ENCODE data around the gene RPL41.

RPL41 gene

GRCh38 chr12:56081393-56082347, 34.8 kb upstream of the RPL41 start:
- Histone ChIP-seq H3K36me3 (ENCODE audit: control insufficient read depth in 2 of 2, insufficient read depth in 1 of 2, low read length in 2 of 2) (no peaks in the 10 kb centered on the region), H3K4me1 (ENCODE audit: control insufficient read depth, insufficient read depth, low read length) (no peaks in the 10 kb centered on the region; the same call in 1 of the 2 replicates), H3K4me3 (ENCODE audit: low read depth, low read length) (no peak overlapping the region), H3K27ac (ENCODE audit: extremely low read depth, low read depth, low read length) (no peak overlapping the region), H3K9me3 (ENCODE audit: control insufficient read depth, insufficient read depth, low read depth, low read length) (no peaks in the 10 kb centered on the region)
- POLR2A ChIA-PET = interaction anchor here (0.5 to 5.0 kb wide), 4 partner anchors 22 to 352 kb away, joined by 3 to 54 read pairs (median 21); partner anchors contain the start of gene PA2G4
- no peak for TF ChIP-seq ZNF654 (tag by site-specific recombination; IDR thresholded peaks at IDR 0.05; ENCODE audit: low read depth)
- TF ChIP-seq ZFP3 (tag by site-specific recombination; IDR thresholded peaks at IDR 0.05; ENCODE audit: low read depth) = no peak
- CTCF ChIA-PET = interaction anchor here (0.6 to 3.3 kb wide), 6 partner anchors 8 to 35 kb away, joined by 3 to 26 read pairs (median 4); partner anchors contain the start of gene PA2G4

GRCh38 chr12:56082382-56082781, 34.1 kb upstream of the RPL41 start:
- Histone ChIP-seq H3K4me1 (ENCODE audit: control insufficient read depth, insufficient read depth, low read length) (no peaks in the 10 kb centered on the region; the same call in 1 of the 2 replicates), H3K36me3 (ENCODE audit: control insufficient read depth in 2 of 2, insufficient read depth in 1 of 2, low read length in 2 of 2) (peaks cover 0 to 3% of the 10 kb centered on the region in 2 experiments; a peak in 1 of 3 replicates), H3K4me3 (ENCODE audit: low read depth, low read length) (no peak overlapping the region), H3K9me3 (ENCODE audit: control insufficient read depth, insufficient read depth, low read depth, low read length) (no peaks in the 10 kb centered on the region), H3K27ac (ENCODE audit: extremely low read depth, low read depth, low read length) (no peak overlapping the region)
- CTCF ChIA-PET = interaction anchor here (0.8 to 1.8 kb wide), 4 partner anchors 15 to 86 kb away, joined by 3 to 8 read pairs (median 6); partner anchors contain the start of gene SUOX
- TF ChIP-seq PRDM10 (tag by site-specific recombination; IDR thresholded peaks at IDR 0.05) (peak; percentile 90), GLIS1 (tag by site-specific recombination; IDR thresholded peaks at IDR 0.05) (peak; percentile 62), ZNF544 (tag by site-specific recombination; IDR thresholded peaks at IDR 0.05) (no peak)
- POLR2A ChIA-PET = interaction anchor here (0.5 to 5.0 kb wide), 3 partner anchors 22 to 45 kb away, joined by 3 to 39 read pairs (median 3); partner anchors contain the start of gene PA2G4

GRCh38 chr12:56082967-56083366, 33.5 kb upstream of the RPL41 start:
- TF ChIP-seq ZNF148 (tag by site-specific recombination; IDR thresholded peaks at IDR 0.05; ENCODE audit: borderline replicate concordance) (no peak), ZNF645 (tag by site-specific recombination; IDR thresholded peaks at IDR 0.05) (no peak), SP7 (tag by site-specific recombination; IDR thresholded peaks at IDR 0.05) (no peak), ZNF133 (tag by site-specific recombination; IDR thresholded peaks at IDR 0.05) (no peak), KLF7 (tag by site-specific recombination; IDR thresholded peaks at IDR 0.05; ENCODE audit: borderline replicate concordance) (no peak), FEZF1 (tag by site-specific recombination; IDR thresholded peaks at IDR 0.05) (no peak), ZNF837 (tag by site-specific recombination; IDR thresholded peaks at IDR 0.05) (no peak), SP3 (tag by site-specific recombination; IDR thresholded peaks at IDR 0.05) (no peak), ZNF398 (tag by site-specific recombination; IDR thresholded peaks at IDR 0.05) (peak; percentile 55)
- Histone ChIP-seq H3K4me1 (ENCODE audit: control insufficient read depth, insufficient read depth, low read length) (no peaks in the 10 kb centered on the region; the same call in 1 of the 2 replicates), H3K36me3 (ENCODE audit: control insufficient read depth in 2 of 2, insufficient read depth in 1 of 2, low read length in 2 of 2) (peaks cover 0 to 3% of the 10 kb centered on the region in 2 experiments; a peak in 1 of 3 replicates), H3K9me3 (ENCODE audit: control insufficient read depth, insufficient read depth, low read depth, low read length) (no peaks in the 10 kb centered on the region), H3K27ac (ENCODE audit: extremely low read depth, low read depth, low read length) (no peak overlapping the region), H3K4me3 (ENCODE audit: low read depth, low read length) (no peak overlapping the region)
- POLR2A ChIA-PET = interaction anchor here (0.5 to 5.0 kb wide), 2 partner anchors 21 to 38 kb away, joined by 3 to 39 read pairs; partner anchors contain the start of gene PA2G4
- CTCF ChIA-PET = interaction anchor here (0.6 to 1.8 kb wide), 5 partner anchors 20 to 253 kb away, joined by 3 to 8 read pairs (median 3); partner anchors contain the start of gene SUOX

Data from HEK293 (cell line).